A549 (cell line): ENCODE measurements around the gene SLCO2A1. TPM values are rescaled to one million over a fixed set of nuclear protein-coding genes. Genes with fewer than 3 reads are reported as not detected.

Experiments used
- ATAC-seq, 2 experiments: fragments of 200-7000 bp in 1 of 2; fragments of >200 bp in 1 of 2; cut with Nextera tagmentation in 1 of 2; cut with Tn5 transposase in 1 of 2; 3 replicates each; pipeline versions ENCODE4 v1.8.0 to v1.9.1; 2018 to 2020; ENCODE audit warnings: mild to moderate bottlenecking in 1 of 2, moderate library complexity in 1 of 2
- CTCF ChIA-PET: fragments of 300-600 bp; sonication (Branson Sonifier 250); formaldehyde crosslinking; extraction: SDS; loops from one replicate; lab custom pipeline; 2021; ENCODE audit warnings: antibody characterized with exemption, inconsistent platforms; lab: Yijun Ruan, JAX
- POLR2A ChIA-PET: fragments of 350-600 bp; formaldehyde crosslinking; extraction: SDS; loops from one replicate; lab custom pipeline; 2021; ENCODE audit warnings: antibody characterized with exemption, inconsistent platforms; lab: Yijun Ruan, JAX
- DNase-seq, 2 experiments: peaks; one replicate each; pipeline versions ENCODE4 v3.0.0 to v3.0.0-alpha.2; 2011 to 2016; ENCODE audit warnings: low read depth in 1 of 2, low spot score in 1 of 2
- FAIRE-seq: peaks from 2 replicates; lab custom pipeline; 2011; peaks lifted over from hg19 to GRCh38; lab: Jason Lieb, UNC
- H3K27ac ChIP-seq, 2 experiments: fragments of >200 bp; sonication (Bioruptor Twin); formaldehyde crosslinking; 3 replicates each; pipeline ENCODE4 v1.5.1; 2016 to 2017
- H3K4me1 ChIP-seq: fragments of >200 bp; sonication (Bioruptor Twin); formaldehyde crosslinking; 3 replicates; pipeline ENCODE4 v1.6.1; 2016
- H3K4me2 ChIP-seq: fragments of >200 bp; sonication (Bioruptor Twin); formaldehyde crosslinking; 3 replicates; pipeline ENCODE4 v1.6.1; 2016
- H3K4me3 ChIP-seq: fragments of >200 bp; sonication (Bioruptor Twin); formaldehyde crosslinking; 3 replicates; pipeline ENCODE4 v1.5.1; 2016
- H3K9me3 ChIP-seq: fragments of >200 bp; sonication (Bioruptor Twin); formaldehyde crosslinking; 3 replicates; pipeline ENCODE4 v1.6.1; 2016
- BHLHE40 ChIP-seq: IDR thresholded peaks from 2 replicates; pipeline ENCODE4 v1.6.1; 2012; ENCODE audit warnings: low read depth, low read length, inconsistent platforms
- CBX8 ChIP-seq: fragments of 200-600 bp; sonication (generic); IDR thresholded peaks from 2 replicates; pipeline ENCODE4 v1.6.1; 2016
- CHD2 ChIP-seq: fragments of 150-350 bp; IDR thresholded peaks from 2 replicates; pipeline ENCODE4 v1.6.1; 2014; ENCODE audit warnings: low read length; ENCODE audit not compliant: partially characterized antibody
- EHF ChIP-seq: fragments of 250-450 bp; sonication (Bioruptor Pico); IDR thresholded peaks from 2 replicates; pipeline ENCODE4 v1.5.0; 2020; ENCODE audit warnings: mild to moderate bottlenecking
- EP300 ChIP-seq, 2 experiments: fragments of >200 bp; sonication (Bioruptor Twin); formaldehyde crosslinking; IDR thresholded peaks; 2 replicates in 1 of 2; 3 replicates in 1 of 2; pipeline ENCODE4 v1.6.1; 2016 to 2017
- FOSB ChIP-seq: fragments of 250-450 bp; sonication (Bioruptor Pico); IDR thresholded peaks from 2 replicates; pipeline ENCODE4 v1.5.0; 2020; ENCODE audit warnings: mild to moderate bottlenecking, moderate library complexity
- FOSL2 ChIP-seq, 2 experiments: fragments of 450-650 bp in 1 of 2; fragments of >200 bp in 1 of 2; sonication (Bioruptor Twin) in 1 of 2; formaldehyde crosslinking; IDR thresholded peaks; 2 replicates each; pipeline versions ENCODE4 v1.5.0 to v1.6.1; 2016 to 2020; ENCODE audit warnings: mild to moderate bottlenecking in 1 of 2, moderate library complexity in 1 of 2
- GATA3 ChIP-seq: IDR thresholded peaks from 2 replicates; pipeline ENCODE4 v1.6.1; 2012; ENCODE audit warnings: borderline replicate concordance
- HOXA7 ChIP-seq: fragments of 250-450 bp; sonication (Bioruptor Pico); IDR thresholded peaks from 2 replicates; pipeline ENCODE4 v1.5.0; 2020; ENCODE audit warnings: mild to moderate bottlenecking, moderate library complexity
- JUN ChIP-seq, 2 experiments: fragments of >200 bp; sonication (Bioruptor Twin); formaldehyde crosslinking; IDR thresholded peaks; 2 replicates in 1 of 2; 3 replicates in 1 of 2; pipeline ENCODE4 v1.6.1; 2016 to 2017
- KDM5A ChIP-seq: fragments of 200-600 bp; sonication (generic); IDR thresholded peaks from 2 replicates; pipeline ENCODE4 v1.6.1; 2016; ENCODE audit warnings: antibody characterized with exemption, mild to moderate bottlenecking
- MAFK ChIP-seq: fragments of 450-650 bp; IDR thresholded peaks from 2 replicates; pipeline ENCODE4 v1.6.1; 2014; ENCODE audit not compliant: partially characterized antibody
- MAZ ChIP-seq: fragments of 150-350 bp; IDR thresholded peaks from 2 replicates; pipeline ENCODE4 v1.6.1; 2014; ENCODE audit warnings: antibody characterized with exemption, low read depth, low read length, borderline replicate concordance
- NFE2L2 ChIP-seq: fragments of 150-350 bp; conservative IDR thresholded peaks from 2 replicates; pipeline ENCODE4 v1.6.1; 2014; ENCODE audit warnings: low read length
- NR3C1 ChIP-seq: fragments of >200 bp; sonication (Bioruptor Twin); formaldehyde crosslinking; IDR thresholded peaks from 3 replicates; pipeline ENCODE4 v1.6.1; 2017
- PHF8 ChIP-seq: fragments of 200-600 bp; sonication (generic); IDR thresholded peaks from 2 replicates; pipeline ENCODE4 v1.6.1; 2016; ENCODE audit warnings: low read depth, mild to moderate bottlenecking, antibody characterized with exemption, moderate library complexity, borderline replicate concordance
- POLR2A ChIP-seq: IDR thresholded peaks from 2 replicates; pipeline ENCODE4 v1.6.1; 2012; ENCODE audit warnings: mild to moderate bottlenecking, low read length
- POLR2AphosphoS2 ChIP-seq: conservative IDR thresholded peaks from 2 replicates; pipeline ENCODE4 v1.6.1; 2012; ENCODE audit warnings: low read length, improper control_type of control experiment, inconsistent platforms
- RAD21 ChIP-seq, 2 experiments: fragments of >200 bp in 1 of 2; sonication (Bioruptor Twin) in 1 of 2; formaldehyde crosslinking in 1 of 2; IDR thresholded peaks in 1 of 2; conservative IDR thresholded peaks in 1 of 2; 2 replicates in 1 of 2; 3 replicates in 1 of 2; pipeline ENCODE4 v1.6.1; 2012 to 2018; ENCODE audit warnings: inconsistent platforms in 1 of 2
- RARB ChIP-seq: fragments of 250-450 bp; sonication (Bioruptor Pico); IDR thresholded peaks from 2 replicates; pipeline ENCODE4 v1.8.0; 2021; ENCODE audit warnings: mild to moderate bottlenecking, moderate library complexity
- SREBF2 ChIP-seq: fragments of 450-650 bp; IDR thresholded peaks from 2 replicates; pipeline ENCODE4 v1.6.1; 2014; ENCODE audit warnings: mild to moderate bottlenecking, moderate library complexity
- TFCP2L1 ChIP-seq: fragments of 250-450 bp; sonication (Bioruptor Pico); IDR thresholded peaks from 2 replicates; pipeline ENCODE4 v1.5.0; 2021; ENCODE audit warnings: mild to moderate bottlenecking
- ZC3H11A ChIP-seq: fragments of 450-650 bp; IDR thresholded peaks from 2 replicates; pipeline ENCODE4 v1.6.1; 2014; ENCODE audit warnings: antibody characterized with exemption, mild to moderate bottlenecking
- WGBS: methylation state at CpG from one replicate; pipeline ENCODE4 v1.1.6; 2017; ENCODE audit errors: missing lambda C conversion rate; 5-methylcytosine and 5-hydroxymethylcytosine counted together
- polyA plus RNA-seq, 4 experiments: library from polyadenylated mRNA; depleted of rRNA in 3 of 4; stranded (reverse); fragments of >200 nt; fragmentation: RNase III in 1 of 4; extraction: RNeasy Plus Mini Kit Qiagen cat#74134 plus additional on column Dnase treatment in 1 of 4; gene quantifications; 2 replicates in 3 of 4; 3 replicates in 1 of 4; pipeline ENCODE4 v1.2.3, GENCODE V29; 2011 to 2017
- TF ChIP-seq, protein P1 (sequence below): fragments of 450-650 bp; IDR thresholded peaks from 2 replicates; pipeline ENCODE4 v1.6.1; 2014; ENCODE audit warnings: antibody characterized with exemption
- TF ChIP-seq, protein P2 (sequence below): IDR thresholded peaks from 2 replicates; pipeline ENCODE4 v1.6.1; 2012
- TF ChIP-seq, protein P3 (sequence below): fragments of 200-600 bp; sonication (generic); IDR thresholded peaks from 2 replicates; pipeline ENCODE4 v1.6.1; 2016; ENCODE audit warnings: antibody characterized with exemption, mild to moderate bottlenecking, moderate library complexity
- TF ChIP-seq, protein P4 (sequence below): IDR thresholded peaks from 2 replicates; pipeline ENCODE4 v1.6.1; 2012; ENCODE audit warnings: low read depth, borderline replicate concordance

Gene SLCO2A1
- polyA plus RNA-seq, 2 of the 4 experiments (the other 2 are of a cell fraction), result 0.12 TPM; not detected in 1

DNA sequence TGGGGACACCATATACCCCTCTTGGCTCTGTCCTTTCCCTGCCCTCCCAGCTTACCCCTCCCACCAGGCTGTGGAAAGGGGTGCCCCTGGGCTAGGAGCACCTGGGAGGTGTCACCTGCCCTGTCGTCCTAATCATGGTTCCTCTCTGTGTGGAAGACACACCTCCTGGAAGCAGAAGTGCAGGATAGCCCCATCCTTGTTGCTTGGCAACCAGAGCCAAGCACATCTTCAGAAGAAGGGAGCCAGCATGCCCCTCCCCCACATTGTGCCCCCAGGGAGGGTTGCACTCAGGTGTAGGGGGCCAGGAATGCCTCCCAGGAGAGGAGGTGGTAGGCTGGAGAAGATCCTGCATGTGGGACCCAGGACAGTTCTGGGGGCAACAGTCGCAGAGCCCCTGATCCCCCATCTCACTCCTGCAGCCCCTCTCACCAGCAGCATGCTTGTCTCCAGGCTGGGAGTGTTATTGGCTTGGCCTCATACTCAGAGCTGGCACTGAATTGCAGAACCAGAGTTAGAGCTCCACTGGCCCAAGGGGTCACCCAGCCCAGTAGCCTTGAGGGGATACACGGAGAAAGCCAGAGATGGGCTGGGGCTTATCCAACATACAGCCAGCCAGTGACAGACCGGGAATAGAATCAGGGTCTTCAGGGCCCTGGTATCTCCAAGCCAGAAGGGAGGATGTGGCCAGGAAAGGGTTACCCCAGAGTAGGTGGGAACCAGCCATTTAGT lies 142.5 kb downstream of the SLCO2A1 start:
- DNase-seq (no peak), FAIRE-seq (no peak), ATAC-seq (no peak)
- Histone ChIP-seq H3K4me1 (no peaks in the 10 kb centered on the region), H3K9me3 (no peaks in the 10 kb centered on the region), H3K4me3 (no peak overlapping the region), H3K27ac (no peak overlapping the region), H3K4me2 (no peak overlapping the region)
- TF ChIP-seq, protein P1, sequence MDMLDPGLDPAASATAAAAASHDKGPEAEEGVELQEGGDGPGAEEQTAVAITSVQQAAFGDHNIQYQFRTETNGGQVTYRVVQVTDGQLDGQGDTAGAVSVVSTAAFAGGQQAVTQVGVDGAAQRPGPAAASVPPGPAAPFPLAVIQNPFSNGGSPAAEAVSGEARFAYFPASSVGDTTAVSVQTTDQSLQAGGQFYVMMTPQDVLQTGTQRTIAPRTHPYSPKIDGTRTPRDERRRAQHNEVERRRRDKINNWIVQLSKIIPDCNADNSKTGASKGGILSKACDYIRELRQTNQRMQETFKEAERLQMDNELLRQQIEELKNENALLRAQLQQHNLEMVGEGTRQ, result no peak
- TF ChIP-seq ZC3H11A (no peak), CHD2 (no peak)
- ChIA-PET POLR2A (no interaction called here), CTCF (no interaction called here)
- WGBS, result 14% methylated on average over 2 of the region's 4 CpGs

DNA sequence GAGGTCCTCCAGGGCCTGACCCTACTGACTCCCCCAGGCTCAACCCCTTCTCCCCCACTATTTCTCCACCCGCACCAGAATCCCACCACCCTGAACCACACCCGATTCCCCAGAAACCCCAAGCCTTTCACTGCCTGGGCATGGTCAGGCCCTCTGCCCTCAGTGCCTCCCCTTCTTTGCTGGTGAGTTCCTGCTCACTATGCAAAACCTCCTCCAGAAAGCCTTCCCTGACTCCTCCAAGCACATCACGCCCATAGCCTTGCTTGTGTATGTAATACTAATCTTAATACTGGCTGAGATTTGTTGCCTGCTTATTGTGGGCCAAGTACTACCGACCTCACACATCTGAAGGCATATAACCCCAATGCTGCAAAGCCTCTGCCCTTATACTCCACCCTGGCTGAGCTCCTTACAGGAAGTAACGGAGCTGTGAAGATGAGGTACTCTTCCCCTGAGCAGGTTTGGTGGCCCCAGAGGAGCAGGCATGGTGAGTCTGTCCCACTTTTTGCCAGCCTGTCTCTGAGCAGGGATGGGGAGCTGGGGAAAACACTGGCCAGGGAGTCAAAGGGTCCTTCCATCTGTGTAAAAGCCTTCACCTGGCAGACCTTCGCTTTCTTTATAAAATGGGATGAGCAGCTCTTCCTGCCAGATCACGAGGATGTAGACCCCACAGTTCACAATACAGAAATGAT lies 143.5 kb downstream of the SLCO2A1 start:
- Histone ChIP-seq H3K27ac (no peak overlapping the region), H3K4me2 (no peak overlapping the region), H3K9me3 (no peaks in the 10 kb centered on the region), H3K4me3 (no peak overlapping the region), H3K4me1 (no peaks in the 10 kb centered on the region)
- FAIRE-seq, result no peak
- DNase-seq, result no peak
- 32% methylated on average over 6 of the region's 7 CpGs for WGBS
- CTCF ChIA-PET, result no interaction called here
- POLR2A ChIA-PET, result no interaction called here
- no peak for ATAC-seq
- TF ChIP-seq NFE2L2 (no peak), RAD21 (conservative IDR thresholded peaks at IDR 0.05 in 1 of 2, IDR thresholded peaks at IDR 0.05 in 1 of 2) (no peak), KDM5A (no peak), POLR2AphosphoS2 (no peak), CHD2 (no peak), TFCP2L1 (no peak), JUN (IDR thresholded peaks at IDR 0.05) (no peak), PHF8 (no peak), ZC3H11A (no peak), EHF (CRISPR knock-in tag) (no peak), HOXA7 (CRISPR knock-in tag) (no peak), GATA3 (no peak), MAFK (no peak), EP300 (IDR thresholded peaks at IDR 0.05) (no peak), RARB (no peak), CBX8 (no peak), FOSB (CRISPR knock-in tag) (no peak), FOSL2 (IDR thresholded peaks at IDR 0.05) (no peak), FOSL2 (CRISPR knock-in tag; IDR thresholded peaks at IDR 0.05) (no peak)
- TF ChIP-seq, protein P2, sequence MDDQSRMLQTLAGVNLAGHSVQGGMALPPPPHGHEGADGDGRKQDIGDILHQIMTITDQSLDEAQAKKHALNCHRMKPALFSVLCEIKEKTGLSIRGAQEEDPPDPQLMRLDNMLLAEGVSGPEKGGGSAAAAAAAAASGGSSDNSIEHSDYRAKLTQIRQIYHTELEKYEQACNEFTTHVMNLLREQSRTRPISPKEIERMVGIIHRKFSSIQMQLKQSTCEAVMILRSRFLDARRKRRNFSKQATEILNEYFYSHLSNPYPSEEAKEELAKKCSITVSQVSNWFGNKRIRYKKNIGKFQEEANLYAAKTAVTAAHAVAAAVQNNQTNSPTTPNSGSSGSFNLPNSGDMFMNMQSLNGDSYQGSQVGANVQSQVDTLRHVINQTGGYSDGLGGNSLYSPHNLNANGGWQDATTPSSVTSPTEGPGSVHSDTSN, result no peak

DNA sequence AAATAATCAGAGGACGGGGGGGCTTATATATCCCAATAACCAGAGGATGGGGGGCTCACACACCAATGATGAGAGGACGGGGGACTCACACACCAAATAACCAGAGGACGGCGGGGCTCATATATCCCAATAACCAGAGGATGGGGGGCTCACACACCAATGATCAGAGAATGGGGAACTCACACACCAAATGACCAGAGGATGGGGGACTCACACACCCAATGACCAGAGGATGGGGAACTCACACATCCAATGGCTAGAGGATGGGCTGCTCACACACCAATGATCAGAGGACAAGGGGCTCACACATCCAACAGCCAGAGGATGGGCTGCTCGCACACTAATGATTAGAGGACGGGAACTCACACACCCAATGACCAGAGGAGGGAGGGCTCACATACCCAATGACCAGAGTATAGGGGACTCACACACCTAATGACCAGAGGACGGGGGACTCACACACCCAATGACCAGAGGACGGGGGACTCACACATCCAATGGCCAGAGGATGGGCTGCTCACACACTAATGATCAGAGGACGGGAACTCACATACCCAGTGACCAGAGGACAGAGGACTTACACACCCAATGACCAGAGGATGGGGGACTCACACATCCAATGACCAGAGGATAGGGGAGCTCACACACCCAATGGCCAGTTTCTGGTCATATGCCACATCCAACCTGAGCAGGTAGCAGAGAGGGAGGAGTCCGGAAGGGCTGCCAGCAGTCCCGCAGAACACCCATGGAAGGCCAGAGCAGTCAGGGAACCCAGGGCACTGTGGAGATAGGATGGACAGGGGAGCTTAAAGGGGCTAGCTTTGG lies 144.6 kb downstream of the SLCO2A1 start:
- no peaks in the 10 kb centered on the region for H3K4me1 ChIP-seq
- ChIA-PET POLR2A (no interaction called here), CTCF (no interaction called here)
- H3K4me2 ChIP-seq, result no peak overlapping the region
- DNase-seq, result no peak
- FAIRE-seq, result no peak
- no peak overlapping the region for H3K4me3 ChIP-seq
- no peak overlapping the region for H3K27ac ChIP-seq
- 17% methylated on average over 1 of the region's 11 CpGs for WGBS
- no peaks in the 10 kb centered on the region for H3K9me3 ChIP-seq
- no peak for ATAC-seq
- TF ChIP-seq FOSL2 (IDR thresholded peaks at IDR 0.05) (no peak), FOSL2 (CRISPR knock-in tag; IDR thresholded peaks at IDR 0.05) (no peak), BHLHE40 (no peak), RARB (no peak), TFCP2L1 (no peak), NR3C1 (no peak), SREBF2 (no peak), MAZ (no peak), POLR2A (no peak), RAD21 (conservative IDR thresholded peaks at IDR 0.05 in 1 of 2, IDR thresholded peaks at IDR 0.05 in 1 of 2) (no peak)
- TF ChIP-seq, protein P3, sequence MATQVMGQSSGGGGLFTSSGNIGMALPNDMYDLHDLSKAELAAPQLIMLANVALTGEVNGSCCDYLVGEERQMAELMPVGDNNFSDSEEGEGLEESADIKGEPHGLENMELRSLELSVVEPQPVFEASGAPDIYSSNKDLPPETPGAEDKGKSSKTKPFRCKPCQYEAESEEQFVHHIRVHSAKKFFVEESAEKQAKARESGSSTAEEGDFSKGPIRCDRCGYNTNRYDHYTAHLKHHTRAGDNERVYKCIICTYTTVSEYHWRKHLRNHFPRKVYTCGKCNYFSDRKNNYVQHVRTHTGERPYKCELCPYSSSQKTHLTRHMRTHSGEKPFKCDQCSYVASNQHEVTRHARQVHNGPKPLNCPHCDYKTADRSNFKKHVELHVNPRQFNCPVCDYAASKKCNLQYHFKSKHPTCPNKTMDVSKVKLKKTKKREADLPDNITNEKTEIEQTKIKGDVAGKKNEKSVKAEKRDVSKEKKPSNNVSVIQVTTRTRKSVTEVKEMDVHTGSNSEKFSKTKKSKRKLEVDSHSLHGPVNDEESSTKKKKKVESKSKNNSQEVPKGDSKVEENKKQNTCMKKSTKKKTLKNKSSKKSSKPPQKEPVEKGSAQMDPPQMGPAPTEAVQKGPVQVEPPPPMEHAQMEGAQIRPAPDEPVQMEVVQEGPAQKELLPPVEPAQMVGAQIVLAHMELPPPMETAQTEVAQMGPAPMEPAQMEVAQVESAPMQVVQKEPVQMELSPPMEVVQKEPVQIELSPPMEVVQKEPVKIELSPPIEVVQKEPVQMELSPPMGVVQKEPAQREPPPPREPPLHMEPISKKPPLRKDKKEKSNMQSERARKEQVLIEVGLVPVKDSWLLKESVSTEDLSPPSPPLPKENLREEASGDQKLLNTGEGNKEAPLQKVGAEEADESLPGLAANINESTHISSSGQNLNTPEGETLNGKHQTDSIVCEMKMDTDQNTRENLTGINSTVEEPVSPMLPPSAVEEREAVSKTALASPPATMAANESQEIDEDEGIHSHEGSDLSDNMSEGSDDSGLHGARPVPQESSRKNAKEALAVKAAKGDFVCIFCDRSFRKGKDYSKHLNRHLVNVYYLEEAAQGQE, result no peak
- TF ChIP-seq, protein P4, sequence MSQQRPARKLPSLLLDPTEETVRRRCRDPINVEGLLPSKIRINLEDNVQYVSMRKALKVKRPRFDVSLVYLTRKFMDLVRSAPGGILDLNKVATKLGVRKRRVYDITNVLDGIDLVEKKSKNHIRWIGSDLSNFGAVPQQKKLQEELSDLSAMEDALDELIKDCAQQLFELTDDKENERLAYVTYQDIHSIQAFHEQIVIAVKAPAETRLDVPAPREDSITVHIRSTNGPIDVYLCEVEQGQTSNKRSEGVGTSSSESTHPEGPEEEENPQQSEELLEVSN, result no peak
